Fibroblast of the aortic adventitia (primary cell): ENCODE data around the gene COPS3. TPM values are rescaled to one million over a fixed set of nuclear protein-coding genes. Genes with fewer than 3 reads are reported as not detected.
"Not testable (repeated sequence)": the region's sequence is repeated elsewhere in the genome, so short reads cannot be mapped to it uniquely, and the experiment has no call there.

Source experiments
- DNase-seq: peaks from one replicate; pipeline ENCODE4 v3.0.0-alpha.2; 2010; ENCODE audit warnings: low read depth
- H3K4me3 ChIP-seq: 2 replicates; pipeline ENCODE4 v1.5.1; 2011; ENCODE audit warnings: low read depth, mild to moderate bottlenecking, control low read depth, low read length, moderate library complexity
- CTCF ChIP-seq: IDR thresholded peaks from 2 replicates; pipeline ENCODE4 v1.5.1; 2011; ENCODE audit warnings: mild to moderate bottlenecking, low read length, control low read depth, inconsistent platforms; ENCODE audit not compliant: insufficient read depth
- total RNA-seq: library from RNA; depleted of rRNA; stranded (reverse); fragments of >200 nt; gene quantifications from 2 replicates; pipeline ENCODE4 v1.2.3, GENCODE V29; 2012; ENCODE audit warnings: low replicate concordance

Gene COPS3
- total RNA-seq, 1 donor, result 124 TPM

- peak; percentile 40 for TF ChIP-seq CTCF
- no peak overlapping the region for H3K4me3 ChIP-seq
- no peak for DNase-seq
These were observed 32.4 kb upstream of the COPS3 start for GRCh38 chr17:17313350-17313991.

DNA sequence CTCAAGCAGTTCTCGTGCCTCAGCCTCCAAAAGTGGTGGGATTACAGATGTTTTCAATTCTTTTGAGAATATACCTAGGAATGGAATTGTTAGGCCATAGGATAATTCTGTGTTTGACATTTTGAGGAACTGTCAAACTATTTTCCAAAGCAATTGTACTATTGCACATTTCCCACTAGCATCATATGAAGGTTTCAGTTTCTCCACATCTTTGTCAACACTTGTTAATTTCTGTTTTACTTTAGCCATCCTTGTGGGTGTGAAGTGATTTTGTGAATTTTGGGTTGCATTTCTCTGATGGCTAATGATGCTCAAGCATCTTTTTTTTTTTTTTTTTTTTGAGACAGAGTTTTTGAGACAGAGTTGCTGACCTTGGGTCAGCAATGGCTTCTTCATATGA, 28.3 kb upstream of the COPS3 start:
- no peak for DNase-seq
- H3K4me3 ChIP-seq, result no peak overlapping the region
- no peak for TF ChIP-seq CTCF

GRCh38 chr17:17305281-17305801, 24.3 kb upstream of the COPS3 start:
- H3K4me3 ChIP-seq, result no peak overlapping the region
- no peak for TF ChIP-seq CTCF
- no peak for DNase-seq

DNA sequence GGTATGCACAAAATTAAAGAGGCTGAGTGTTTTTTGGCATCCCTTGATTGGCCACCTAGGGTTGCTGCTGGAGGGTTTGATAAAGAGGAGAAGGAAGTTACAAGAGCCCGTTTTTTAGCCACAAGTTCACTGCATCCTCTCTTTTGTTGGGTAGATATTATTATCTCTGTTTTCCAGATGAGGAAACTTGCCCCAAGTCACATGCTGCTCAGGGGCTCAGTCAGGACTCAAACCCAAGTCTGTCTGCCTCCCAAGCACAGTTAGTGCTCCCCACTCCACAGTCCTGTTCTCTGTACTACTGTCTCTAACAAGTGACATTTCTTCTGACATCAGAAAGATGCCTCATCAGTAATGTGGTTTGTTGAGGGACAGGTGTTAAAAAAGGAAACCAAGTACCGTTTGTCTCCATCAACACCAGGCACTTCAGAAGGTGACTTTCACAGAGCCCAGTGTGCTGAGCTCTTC, 23.5 kb upstream of the COPS3 start:
- TF ChIP-seq CTCF, result no peak
- DNase-seq, result no peak
- no peak overlapping the region for H3K4me3 ChIP-seq

- TF ChIP-seq CTCF, result no peak
- peak overlapping the region; percentile 67 for H3K4me3 ChIP-seq
- no peak for DNase-seq
These were observed 22.9 kb upstream of the COPS3 start for GRCh38 chr17:17303847-17304490.

DNA sequence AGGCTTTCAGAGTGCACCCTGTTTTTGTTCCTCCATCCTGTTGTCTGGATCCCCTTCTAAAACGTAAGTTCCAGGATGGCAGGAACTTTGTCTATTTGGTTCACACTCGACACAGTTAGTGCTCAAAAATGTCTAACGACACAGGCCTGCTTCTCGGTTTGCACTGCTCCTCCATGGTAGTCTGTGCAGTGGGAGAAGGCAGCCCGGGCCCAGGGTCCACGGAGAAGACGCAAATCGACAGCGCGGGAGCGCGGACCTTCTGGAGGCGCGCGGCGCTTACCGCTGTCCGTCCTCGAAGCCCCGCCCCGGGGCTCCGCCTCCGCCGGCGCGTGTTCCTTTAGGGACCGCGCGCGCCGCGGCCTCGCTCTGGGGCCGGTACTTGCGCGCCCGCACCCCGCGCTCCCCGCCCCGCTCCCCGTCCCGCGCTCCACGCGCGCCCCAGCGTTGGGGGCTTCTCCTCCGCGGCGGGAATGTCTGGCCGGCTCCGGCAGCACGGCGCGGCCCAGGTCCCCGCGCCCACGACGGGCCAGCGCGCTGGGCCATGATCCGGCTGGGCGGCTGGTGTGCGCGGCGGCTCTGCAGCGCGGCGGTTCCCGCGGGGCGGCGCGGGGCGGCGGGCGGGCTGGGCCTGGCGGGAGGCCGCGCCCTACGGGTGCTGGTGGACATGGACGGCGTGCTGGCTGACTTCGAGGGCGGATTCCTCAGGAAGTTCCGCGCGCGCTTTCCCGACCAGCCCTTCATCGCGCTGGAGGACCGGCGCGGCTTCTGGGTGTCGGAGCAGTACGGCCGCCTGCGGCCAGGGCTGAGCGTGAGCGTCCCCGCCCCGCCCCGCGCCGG, 22.2 kb upstream of the COPS3 start, which contains the start of gene NT5M:
Gene NT5M, plus strand, starts transcription at position 364 of the 837 bp plus-strand sequence. Its CDS starts 178 bp downstream, at position 542.
- TF ChIP-seq CTCF, result no peak
- H3K4me3 ChIP-seq, result peak within 1 kb of the TSS; percentile 67
- DNase-seq, result peak; percentile 52

GRCh38 chr17:17301659-17302058, 20.6 kb upstream of the COPS3 start:
- H3K4me3 ChIP-seq, DNase-seq: not testable (repeated sequence)
